Left cardiac atrium (tissue), 4 donors: ENCODE data around the gene LOXHD1. TPM values are rescaled to one million over a fixed set of nuclear protein-coding genes. Genes with fewer than 3 reads are reported as not detected.

Source experiments
- ATAC-seq, 2 donors: fragments of 200-7000 bp; cut with Tn5 transposase; one replicate each; pipeline ENCODE4 v1.9.1; 2020; ENCODE audit warnings: mild to moderate bottlenecking in 2 of 2, moderate library complexity in 2 of 2
- DNase-seq: peaks from one replicate; pipeline ENCODE4 v3.0.0-alpha.2; 2020
- intact Hi-C, 2 donors: fragments of 100-400 bp; cut with DNase I; formaldehyde crosslinking; loops; one replicate each; pipeline versions ENCODE4 v1.14.1 to v1.15.1; 2022 to 2023
- total RNA-seq, 2 donors: library from RNA; stranded (reverse); fragmentation: NEBNext Ultra II Directional; extraction: Animal tissue kit (Norgen Biotek cat#: 25700); gene quantifications; one replicate each; pipeline ENCODE4 v1.2.1, GENCODE V29; 2021
- donor health status: DM: no; HTN: yes; CAD: no.
- donor health status: DM: no; HTN: yes; CAD: no; lungs with severe emphysema.
- donor health status: DM: yes; HTN: yes; CAD: no.
- donor health status: Dilated cardiomyopathy.

LOXHD1 gene
- total RNA-seq, 2 donors from 2014 or later: 0.24 to 0.59 TPM

DNA sequence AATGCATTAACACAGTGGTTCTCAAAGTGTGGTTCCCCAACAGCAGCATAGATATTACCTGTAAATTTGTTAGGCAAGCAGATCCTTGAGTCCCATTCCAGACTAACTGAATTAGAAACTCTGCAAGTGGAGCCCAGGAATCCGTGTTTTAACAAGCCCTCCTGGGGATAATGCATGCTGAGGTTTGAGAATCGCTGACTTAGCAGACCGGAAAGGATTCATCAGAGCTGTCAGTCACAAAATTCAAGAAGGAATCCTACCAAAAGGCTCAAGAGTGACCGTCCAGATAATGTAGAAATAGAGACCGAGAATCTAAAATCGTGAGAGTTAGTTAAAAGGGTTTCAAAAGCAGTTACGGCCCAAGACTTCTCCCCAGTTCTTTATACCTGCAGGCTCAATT is 66.9 kb downstream of the LOXHD1 start:
- ATAC-seq: no peak
- intact Hi-C loops: no loop called here
- DNase-seq: no peak

DNA sequence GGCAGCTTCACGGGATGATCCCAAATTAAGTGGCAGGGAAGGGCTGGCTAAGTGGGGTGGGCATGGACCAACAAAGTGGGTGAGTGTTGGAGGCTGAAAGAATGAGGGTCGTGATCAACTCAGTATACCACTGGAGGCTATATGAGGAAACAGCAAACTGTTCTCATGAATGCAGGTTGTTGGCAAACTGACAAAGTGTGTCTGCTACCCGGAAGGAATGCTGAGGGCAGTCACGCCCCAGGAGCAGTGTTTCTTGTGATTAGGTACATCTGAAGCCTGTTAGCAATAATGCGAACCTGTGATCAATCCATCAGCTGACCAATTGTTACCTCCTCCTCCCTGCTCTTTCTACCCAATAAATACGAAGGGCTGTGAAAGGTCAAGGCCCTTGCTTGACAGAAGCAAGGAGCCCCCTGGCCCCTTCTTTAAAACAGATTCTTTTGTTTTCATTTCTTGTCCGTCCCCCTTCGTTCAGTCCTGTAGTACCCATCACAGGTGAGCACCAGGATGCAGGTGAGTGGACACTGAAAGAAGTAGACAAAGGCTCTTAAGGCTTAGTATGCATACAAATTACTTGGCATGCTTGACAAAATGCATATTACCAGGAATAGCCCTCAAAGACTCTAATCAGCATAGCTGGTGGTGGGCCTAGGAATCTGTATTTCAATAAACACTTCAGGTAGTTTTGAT is 67.9 kb downstream of the LOXHD1 start:
- ATAC-seq: no peak

DNA sequence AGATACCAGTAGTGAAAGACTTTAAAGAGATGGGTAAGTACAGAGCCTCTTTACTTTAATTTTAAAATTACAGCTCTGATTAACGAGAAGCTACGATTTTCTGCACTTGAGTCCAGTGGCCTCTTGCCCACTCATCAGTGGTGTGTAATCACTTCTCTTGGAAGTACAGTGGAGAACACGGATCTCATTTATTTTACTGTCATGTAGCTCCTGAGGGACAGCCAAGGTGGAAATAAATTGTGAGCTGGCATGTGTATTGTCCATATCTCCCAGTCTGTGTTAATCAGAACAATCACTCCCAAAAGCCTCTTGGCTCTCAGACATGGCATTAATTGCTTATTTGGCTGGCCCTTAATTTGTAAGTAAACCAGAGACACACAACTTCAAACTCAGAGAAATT is 69.4 kb downstream of the LOXHD1 start:
- intact Hi-C loops: no loop called here
- ATAC-seq (peak in 1 of 2 donors; percentile 40), DNase-seq (no peak)

More for the DNA sequence above, 67.9 kb downstream of the LOXHD1 start:
- intact Hi-C loops: no loop called here
- no peak for DNase-seq

DNA sequence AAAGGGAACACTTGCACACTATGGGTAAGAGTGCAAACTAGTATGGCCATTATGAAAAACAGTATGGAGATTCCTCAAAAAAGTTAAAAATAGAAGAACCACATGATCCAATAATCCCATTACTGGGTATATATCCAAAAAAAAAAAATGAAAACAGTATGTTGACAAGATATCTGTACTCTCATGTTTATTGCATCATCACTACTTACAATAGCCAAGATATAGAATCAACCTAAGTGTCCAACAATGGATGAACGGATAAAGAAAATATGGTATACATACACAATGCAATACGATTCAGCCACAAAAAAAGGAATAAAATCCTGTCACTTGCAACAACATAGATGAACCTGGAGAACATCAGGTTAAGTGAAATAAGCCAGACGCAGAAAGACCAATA is 73.3 kb downstream of the LOXHD1 start:
- intact Hi-C loops: no loop called here
- no peak for ATAC-seq
- DNase-seq: no peak

DNA sequence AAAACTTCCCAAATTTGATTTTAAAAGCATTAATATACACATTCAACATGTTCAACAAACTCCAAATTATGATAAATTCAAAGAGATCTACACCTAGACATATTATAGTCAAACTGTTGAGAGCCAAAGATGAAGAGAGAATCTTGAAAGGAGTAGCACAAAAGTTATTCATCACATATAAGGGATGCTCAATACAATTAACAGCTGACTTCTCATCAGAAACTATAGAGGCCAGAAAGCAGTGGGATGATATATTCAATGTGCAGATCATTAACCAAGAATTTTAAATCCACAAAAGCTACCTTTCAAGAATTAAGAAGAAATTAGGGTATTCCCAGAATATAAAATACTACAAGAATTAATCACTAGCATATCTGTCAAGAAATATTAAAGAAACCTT is 75.4 kb downstream of the LOXHD1 start:
- intact Hi-C loops: no loop called here
- DNase-seq (no peak), ATAC-seq (no peak)

DNA sequence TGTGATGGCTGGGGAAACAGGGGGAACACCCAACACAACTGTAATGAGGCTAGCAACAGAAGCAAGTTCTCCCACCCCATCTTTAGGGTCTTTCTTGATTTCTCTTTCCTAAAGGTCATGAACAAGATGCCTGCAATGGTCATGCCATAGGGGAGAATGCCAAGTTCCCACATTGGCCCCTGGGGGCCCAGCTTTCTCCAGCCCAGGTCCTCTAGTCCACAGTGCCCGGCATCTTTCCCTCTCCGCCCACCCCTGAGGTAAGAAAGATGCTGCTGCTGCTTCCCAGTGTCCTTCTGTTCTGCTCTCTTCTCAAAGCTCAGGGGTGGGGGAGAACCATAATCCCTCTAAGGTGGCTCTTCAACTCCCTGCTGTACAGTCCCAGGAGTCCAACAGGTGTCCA is 78.0 kb downstream of the LOXHD1 start:
- DNase-seq (no peak), ATAC-seq (no peak)
- intact Hi-C loops: no loop called here

DNA sequence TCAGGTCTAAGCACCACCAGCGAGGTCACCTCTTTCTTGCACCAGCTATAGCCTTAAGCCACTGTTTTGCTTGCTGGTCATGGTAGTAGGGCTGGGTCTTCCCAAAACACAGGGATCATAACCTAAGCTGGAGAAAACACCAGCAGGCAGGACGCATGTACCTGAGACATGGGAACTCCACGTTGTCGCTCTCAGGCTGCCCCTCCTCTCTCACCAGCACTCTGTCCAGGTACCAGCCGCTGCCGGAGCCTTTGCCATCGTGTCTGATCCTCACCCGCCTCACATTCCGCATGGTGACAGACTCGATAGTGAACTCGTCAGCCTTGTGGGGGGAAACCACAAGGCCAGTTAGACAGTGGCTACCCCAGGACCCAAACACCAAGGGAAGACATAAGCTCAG is 79.5 kb downstream of the LOXHD1 start:
- ATAC-seq: no peak
- intact Hi-C loops: no loop called here

DNA sequence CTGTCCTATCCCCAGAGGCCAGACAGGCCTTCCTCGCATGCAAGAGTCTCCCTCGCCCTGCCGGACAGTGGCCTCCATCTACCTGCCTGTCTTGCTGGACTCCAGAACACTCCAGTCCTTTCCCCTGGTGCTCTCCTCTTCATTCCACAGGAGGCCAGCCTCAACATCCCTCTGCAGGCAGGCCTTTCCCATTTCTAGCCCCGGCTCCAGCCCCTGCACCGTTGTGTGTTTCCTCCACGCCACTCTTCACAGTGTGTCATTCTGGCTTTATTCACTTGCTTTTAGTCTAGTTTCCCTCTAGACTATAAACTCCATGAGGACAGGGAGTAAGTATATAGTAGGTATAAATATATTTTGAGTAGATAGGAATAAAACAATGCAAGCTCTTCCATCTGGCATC is 81.2 kb downstream of the LOXHD1 start:
- intact Hi-C loops: no loop called here
- ATAC-seq: no peak

More for the DNA sequence above, 79.5 kb downstream of the LOXHD1 start:
- no peak for DNase-seq

DNA sequence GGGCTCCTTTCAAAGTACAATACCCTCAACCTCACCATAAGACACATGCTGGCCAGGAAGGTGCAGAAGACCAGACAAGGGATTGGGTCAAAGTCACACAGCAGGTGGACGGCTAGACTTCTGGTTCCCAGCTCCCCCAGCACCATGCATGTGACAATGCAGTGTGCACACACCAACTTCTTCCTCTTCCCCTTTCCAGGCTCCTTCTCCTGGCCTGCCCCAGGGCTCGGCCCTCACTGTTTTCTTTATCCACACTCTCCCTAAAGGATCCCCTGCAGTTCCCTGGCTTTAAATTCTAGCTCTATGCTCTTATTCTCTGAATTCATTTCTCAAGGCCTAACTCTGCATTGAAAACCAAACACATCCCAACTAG is 82.3 kb downstream of the LOXHD1 start:
- intact Hi-C loops: no loop called here
- ATAC-seq: no peak
- no peak for DNase-seq

More for the DNA sequence above, 81.2 kb downstream of the LOXHD1 start:
- DNase-seq: no peak

DNA sequence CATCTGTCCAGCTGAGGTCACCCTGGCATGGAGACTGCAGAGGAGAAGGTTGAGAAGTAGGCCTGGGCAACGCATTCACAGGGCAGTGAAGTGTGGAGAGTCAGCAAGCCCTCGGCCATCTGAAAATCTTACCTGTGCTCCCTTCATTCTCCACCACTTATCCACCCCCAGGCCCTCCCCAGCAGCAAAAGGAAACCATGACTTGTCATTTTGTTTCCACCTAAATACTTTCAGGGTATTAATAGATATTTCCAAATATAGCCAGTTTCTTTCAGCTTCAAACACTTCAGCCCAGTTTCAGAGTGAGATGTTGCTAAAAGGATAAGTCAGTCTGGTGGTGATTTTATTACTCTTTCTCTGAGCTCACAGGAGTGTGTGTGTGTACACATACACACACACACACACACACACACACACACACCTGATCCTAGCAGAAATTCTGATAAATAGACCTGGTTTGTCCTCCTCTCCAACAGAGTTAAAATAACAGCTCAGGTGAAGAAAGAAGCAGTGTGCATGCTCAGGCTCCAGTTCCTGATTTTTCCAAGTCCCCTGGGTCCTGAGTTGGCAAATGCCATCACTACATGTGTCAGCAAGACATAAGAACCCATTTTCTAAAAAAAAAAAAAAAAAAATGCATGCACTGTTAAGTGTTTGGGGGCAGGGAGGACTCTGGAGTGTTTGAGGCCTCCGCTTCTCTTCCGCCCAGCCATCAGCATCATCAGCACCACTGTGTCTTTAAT is 82.8 kb downstream of the LOXHD1 start:
- intact Hi-C loops: no loop called here
- ATAC-seq: no peak
- no peak for DNase-seq

DNA sequence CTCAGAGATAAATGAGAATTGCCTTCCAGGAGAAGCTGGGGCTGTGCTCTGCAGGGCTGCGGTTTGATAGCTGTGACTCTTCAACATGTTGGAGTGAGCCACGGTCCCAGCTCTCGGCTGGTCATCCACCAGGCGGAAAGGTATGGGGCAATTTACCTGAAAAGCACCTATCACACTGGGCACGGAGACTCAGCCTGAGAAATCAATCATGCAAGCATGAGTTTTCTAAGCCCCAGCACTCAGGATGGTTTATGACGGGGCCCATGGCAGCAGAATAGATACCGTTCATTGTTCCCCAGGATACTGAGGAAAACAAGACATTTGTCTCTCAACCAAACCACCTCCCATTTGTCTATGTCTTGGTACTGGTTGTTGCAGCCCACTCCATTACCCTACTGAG is 83.9 kb downstream of the LOXHD1 start:
- DNase-seq (no peak), ATAC-seq (no peak)
- intact Hi-C loops: no loop called here

DNA sequence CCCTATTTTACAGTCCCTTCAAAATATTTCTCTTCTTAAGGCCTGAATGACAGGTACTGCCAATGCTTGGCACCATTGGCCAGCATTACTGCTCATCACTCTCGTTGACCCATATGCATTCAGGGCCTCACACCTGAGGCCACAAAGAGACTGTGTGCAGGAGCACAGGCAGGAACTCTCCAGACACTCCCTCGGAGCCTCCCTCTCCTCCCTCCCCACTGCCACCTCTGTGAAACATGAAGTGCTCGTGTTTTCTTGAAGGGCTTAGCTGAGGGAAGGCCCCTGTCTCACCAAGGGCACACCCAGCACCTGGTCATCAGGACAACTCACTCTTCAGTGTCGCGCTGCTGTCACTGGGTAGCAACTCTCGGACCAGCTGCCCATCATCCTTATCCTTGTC is 85.3 kb downstream of the LOXHD1 start:
- ATAC-seq (no peak), DNase-seq (no peak)
- intact Hi-C loops: no loop called here

DNA sequence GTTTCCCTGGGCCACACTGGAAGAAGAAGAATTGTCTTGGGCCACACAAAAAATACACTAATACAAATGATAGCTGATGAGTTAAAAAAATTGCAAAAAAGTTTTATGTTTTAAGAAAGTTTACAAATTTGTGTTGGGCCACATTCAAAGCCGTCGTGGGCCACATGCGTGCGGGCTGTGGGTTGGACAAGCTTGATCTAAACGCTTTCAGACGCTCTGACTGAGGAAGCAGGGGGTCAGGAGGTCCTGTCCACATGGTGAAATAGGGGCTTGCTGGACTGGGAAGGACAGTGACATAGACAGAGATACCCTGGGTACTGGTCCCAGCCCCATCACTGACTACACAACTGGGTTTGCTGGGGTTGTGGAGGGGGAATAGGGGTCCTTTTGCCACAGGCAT is 86.4 kb downstream of the LOXHD1 start:
- DNase-seq: no peak
- intact Hi-C loops: no loop called here
- ATAC-seq: no peak

DNA sequence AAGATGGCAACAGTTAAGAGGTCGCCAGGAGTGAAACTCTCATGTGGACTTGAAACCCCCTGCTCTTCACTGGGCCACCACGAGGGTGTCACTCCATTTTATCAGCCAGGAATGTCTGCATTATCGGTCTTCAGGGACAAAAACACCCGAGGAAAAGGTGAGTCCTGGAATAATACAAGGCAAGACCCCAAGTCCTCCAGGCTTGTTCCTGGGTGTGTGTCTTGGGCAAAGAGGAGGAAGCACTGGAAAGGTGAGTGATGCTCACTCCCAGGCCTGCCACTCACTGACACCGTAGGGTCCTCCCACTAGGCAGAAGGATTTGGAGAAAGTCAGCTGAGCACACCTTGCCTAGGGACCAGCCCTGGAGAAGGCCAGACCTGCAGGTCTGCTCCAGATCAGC is 86.9 kb downstream of the LOXHD1 start:
- ATAC-seq (no peak), DNase-seq (no peak)
- intact Hi-C loops: no loop called here

DNA sequence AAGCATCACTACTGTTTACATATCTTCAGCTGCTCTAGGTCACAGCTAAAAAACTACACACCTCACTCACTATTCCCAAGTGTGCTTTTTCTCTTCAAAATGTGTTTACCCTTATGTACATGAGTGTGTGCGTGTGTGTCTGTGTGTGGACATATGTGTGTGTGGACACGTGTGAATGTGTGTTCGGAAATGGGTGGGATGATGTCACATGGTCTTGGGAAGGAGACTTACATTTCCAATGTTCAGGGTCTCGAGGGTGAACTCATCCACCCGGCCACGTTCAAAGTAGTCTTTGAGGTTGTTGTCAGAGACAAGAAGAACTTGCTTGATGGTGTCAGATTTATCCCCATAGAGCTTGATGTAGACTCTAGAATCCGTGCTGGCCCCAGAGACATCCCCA is 87.8 kb downstream of the LOXHD1 start:
- DNase-seq (no peak), ATAC-seq (no peak)
- intact Hi-C loops: no loop called here

DNA sequence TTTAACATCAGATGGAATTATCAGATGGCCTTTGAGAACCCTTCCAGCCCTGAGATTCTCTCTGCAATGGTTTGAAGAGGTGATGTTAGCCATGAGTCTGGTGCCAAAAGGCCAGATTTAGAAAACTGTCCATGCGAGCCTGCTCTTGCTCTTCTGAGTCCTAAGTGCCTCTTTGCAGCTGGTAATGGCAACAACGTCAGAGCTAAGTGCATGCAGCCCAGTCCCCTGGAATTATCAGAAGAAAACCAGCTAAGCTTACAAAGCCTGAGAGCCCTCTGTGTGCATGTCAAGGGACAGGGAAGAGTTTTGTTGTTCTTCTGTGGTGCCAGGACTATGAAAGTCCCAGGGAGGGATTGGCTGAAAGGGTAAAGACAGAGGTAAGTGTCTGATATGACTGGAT is 89.8 kb downstream of the LOXHD1 start:
- ATAC-seq (no peak), DNase-seq (no peak)
- intact Hi-C loops: no loop called here

DNA sequence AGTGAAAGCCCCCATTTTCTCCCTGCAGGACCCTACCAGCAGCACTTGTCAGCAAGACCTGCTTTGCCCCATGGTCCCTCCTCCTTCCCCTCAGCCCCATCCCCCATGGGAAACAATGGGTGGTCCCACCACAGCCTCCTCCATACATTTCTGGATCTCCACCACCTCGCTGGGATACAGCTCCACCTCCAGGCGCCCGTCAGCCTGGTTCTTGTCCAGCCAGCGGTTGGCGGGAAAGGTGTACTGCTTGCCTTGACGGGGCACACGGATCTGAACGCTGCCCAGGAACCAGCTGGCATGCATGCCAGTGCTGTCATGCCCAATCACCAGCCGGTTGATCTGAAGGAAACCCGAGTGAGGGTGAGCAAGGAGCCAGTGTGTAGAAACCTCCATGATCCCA is 90.9 kb downstream of the LOXHD1 start:
- intact Hi-C loops: no loop called here
- DNase-seq (no peak), ATAC-seq (no peak)

DNA sequence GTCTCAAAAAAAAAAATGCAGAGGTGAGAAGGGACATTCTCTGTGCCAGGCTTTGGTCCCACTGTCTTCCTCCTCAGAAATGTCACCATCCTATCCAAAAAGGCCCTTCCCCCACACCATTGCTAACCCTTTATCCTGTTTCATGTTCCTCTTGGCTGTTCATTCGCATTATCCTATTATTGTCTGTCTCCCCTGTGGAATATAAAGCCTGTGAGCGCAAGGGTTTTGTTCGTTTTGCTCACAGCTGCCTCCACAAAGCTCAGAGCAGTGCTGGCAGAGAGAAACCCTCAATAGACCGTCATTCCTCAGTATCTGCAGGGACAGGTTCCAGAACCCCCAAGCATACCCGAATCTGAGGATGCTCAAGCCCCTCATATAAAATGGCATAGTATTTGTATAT is 91.8 kb downstream of the LOXHD1 start:
- ATAC-seq (no peak), DNase-seq (no peak)
- intact Hi-C loops: no loop called here

DNA sequence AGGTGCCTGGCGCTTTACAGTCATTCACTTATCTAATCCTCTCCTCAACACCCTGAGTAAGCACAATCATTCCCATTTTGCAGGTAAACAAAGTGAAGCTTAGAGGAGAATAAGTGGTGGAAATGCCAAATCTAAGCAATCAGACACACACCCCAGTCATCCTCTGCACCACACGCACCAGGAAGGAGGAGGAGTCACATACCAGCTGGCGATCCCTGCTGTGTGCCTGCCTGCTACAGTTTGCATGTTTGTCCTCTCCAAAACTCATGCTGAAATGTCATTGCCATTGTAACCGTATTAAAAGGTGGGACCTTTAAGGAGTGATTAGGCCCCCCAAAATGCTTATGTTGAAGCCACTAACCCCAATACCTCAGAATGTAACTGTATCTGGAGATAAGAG is 93.7 kb downstream of the LOXHD1 start:
- intact Hi-C loops: no loop called here
- DNase-seq (no peak), ATAC-seq (no peak)

DNA sequence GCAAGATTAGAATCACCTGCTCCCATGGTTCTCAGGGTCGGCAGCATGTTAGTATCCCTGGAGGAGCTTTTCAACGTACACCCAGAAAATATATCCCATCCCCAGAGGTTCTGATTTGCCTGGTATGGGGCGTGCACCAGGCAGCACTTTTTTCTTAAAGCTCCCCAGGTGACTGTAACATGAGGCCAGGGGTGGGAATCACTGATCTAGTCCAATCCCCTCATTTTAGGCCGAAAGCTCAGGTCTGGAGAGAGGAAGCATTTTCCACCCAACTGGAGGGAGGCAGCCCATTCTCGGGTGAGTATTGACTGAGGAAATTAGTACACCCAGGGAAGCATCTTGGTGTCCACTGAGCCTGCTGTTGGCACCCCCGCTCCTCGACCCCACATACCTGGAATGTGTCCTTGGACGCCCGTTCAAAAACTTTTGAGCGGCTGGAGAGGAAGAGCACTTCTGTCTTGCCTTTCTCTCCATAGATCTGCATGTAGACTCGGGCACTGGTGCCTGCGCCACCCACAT is 94.3 kb downstream of the LOXHD1 start:
- intact Hi-C loops: no loop called here
- ATAC-seq (no peak), DNase-seq (no peak)

DNA sequence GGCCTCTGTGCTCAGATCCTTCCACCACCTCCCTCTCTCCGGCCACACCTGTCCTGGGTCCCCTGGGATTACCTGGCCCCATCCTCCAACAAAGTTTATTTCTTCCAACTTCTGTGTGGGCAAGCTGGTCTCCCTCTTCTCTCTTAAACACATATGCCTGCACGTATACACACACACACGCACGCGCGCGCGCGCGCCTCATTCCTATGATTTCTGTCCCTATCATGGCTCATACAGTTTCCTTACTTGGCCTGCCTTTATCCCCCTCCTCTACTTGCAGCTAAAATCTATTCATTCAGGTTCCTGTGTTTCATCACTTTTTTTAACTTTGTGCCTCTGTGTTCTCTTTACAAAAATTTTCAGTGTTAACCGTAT is 96.4 kb downstream of the LOXHD1 start:
- intact Hi-C loops: no loop called here
- DNase-seq: no peak
- no peak for ATAC-seq
